A549 (cell line): ENCODE measurements around the gene DCAF8. TPM values are rescaled to one million over a fixed set of nuclear protein-coding genes. Genes with fewer than 3 reads are reported as not detected.

Experiments used
- ATAC-seq, 2 experiments: fragments of 200-7000 bp in 1 of 2; fragments of >200 bp in 1 of 2; cut with Nextera tagmentation in 1 of 2; cut with Tn5 transposase in 1 of 2; 3 replicates each; pipeline versions ENCODE4 v1.8.0 to v1.9.1; 2018 to 2020; ENCODE audit warnings: mild to moderate bottlenecking in 1 of 2, moderate library complexity in 1 of 2
- CTCF ChIA-PET: fragments of 300-600 bp; sonication (Branson Sonifier 250); formaldehyde crosslinking; extraction: SDS; loops from one replicate; lab custom pipeline; 2021; ENCODE audit warnings: antibody characterized with exemption, inconsistent platforms; lab: Yijun Ruan, JAX
- POLR2A ChIA-PET: fragments of 350-600 bp; formaldehyde crosslinking; extraction: SDS; loops from one replicate; lab custom pipeline; 2021; ENCODE audit warnings: antibody characterized with exemption, inconsistent platforms; lab: Yijun Ruan, JAX
- DNase-seq, 2 experiments: peaks; one replicate each; pipeline versions ENCODE4 v3.0.0 to v3.0.0-alpha.2; 2011 to 2016; ENCODE audit warnings: low read depth in 1 of 2, low spot score in 1 of 2
- FAIRE-seq: peaks from 2 replicates; lab custom pipeline; 2011; peaks lifted over from hg19 to GRCh38; lab: Jason Lieb, UNC
- H3K27ac ChIP-seq, 2 experiments: fragments of >200 bp; sonication (Bioruptor Twin); formaldehyde crosslinking; 3 replicates each; pipeline ENCODE4 v1.5.1; 2016 to 2017
- H3K4me1 ChIP-seq: fragments of >200 bp; sonication (Bioruptor Twin); formaldehyde crosslinking; 3 replicates; pipeline ENCODE4 v1.6.1; 2016
- H3K4me2 ChIP-seq: fragments of >200 bp; sonication (Bioruptor Twin); formaldehyde crosslinking; 3 replicates; pipeline ENCODE4 v1.6.1; 2016
- H3K4me3 ChIP-seq: fragments of >200 bp; sonication (Bioruptor Twin); formaldehyde crosslinking; 3 replicates; pipeline ENCODE4 v1.5.1; 2016
- H3K9me3 ChIP-seq: fragments of >200 bp; sonication (Bioruptor Twin); formaldehyde crosslinking; 3 replicates; pipeline ENCODE4 v1.6.1; 2016
- BCL3 ChIP-seq: fragments of >200 bp; sonication (Bioruptor Twin); formaldehyde crosslinking; IDR thresholded peaks from 3 replicates; pipeline ENCODE4 v1.6.1; 2016
- CHD2 ChIP-seq: fragments of 150-350 bp; IDR thresholded peaks from 2 replicates; pipeline ENCODE4 v1.6.1; 2014; ENCODE audit warnings: low read length; ENCODE audit not compliant: partially characterized antibody
- CHD4 ChIP-seq: fragments of 200-600 bp; sonication (generic); IDR thresholded peaks from 2 replicates; pipeline ENCODE4 v1.6.1; 2016; ENCODE audit warnings: antibody characterized with exemption, mild to moderate bottlenecking, borderline replicate concordance
- FOSL2 ChIP-seq, 2 experiments: fragments of 450-650 bp in 1 of 2; fragments of >200 bp in 1 of 2; sonication (Bioruptor Twin) in 1 of 2; formaldehyde crosslinking; IDR thresholded peaks; 2 replicates each; pipeline versions ENCODE4 v1.5.0 to v1.6.1; 2016 to 2020; ENCODE audit warnings: mild to moderate bottlenecking in 1 of 2, moderate library complexity in 1 of 2
- GATA3 ChIP-seq: IDR thresholded peaks from 2 replicates; pipeline ENCODE4 v1.6.1; 2012; ENCODE audit warnings: borderline replicate concordance
- HES2 ChIP-seq: fragments of >200 bp; sonication (Bioruptor Twin); formaldehyde crosslinking; IDR thresholded peaks from 2 replicates; pipeline ENCODE4 v1.6.1; 2016
- HOXA7 ChIP-seq: fragments of 250-450 bp; sonication (Bioruptor Pico); IDR thresholded peaks from 2 replicates; pipeline ENCODE4 v1.5.0; 2020; ENCODE audit warnings: mild to moderate bottlenecking, moderate library complexity
- HOXB13 ChIP-seq: fragments of 250-450 bp; sonication (Bioruptor Pico); IDR thresholded peaks from 2 replicates; pipeline ENCODE4 v1.5.0; 2020; ENCODE audit warnings: low read depth, mild to moderate bottlenecking, moderate library complexity
- HOXB5 ChIP-seq: fragments of 250-450 bp; sonication (Bioruptor Pico); IDR thresholded peaks from 2 replicates; pipeline ENCODE4 v1.5.0; 2020; ENCODE audit warnings: mild to moderate bottlenecking, moderate library complexity
- JUN ChIP-seq, 2 experiments: fragments of >200 bp; sonication (Bioruptor Twin); formaldehyde crosslinking; IDR thresholded peaks; 2 replicates in 1 of 2; 3 replicates in 1 of 2; pipeline ENCODE4 v1.6.1; 2016 to 2017
- KDM5A ChIP-seq: fragments of 200-600 bp; sonication (generic); IDR thresholded peaks from 2 replicates; pipeline ENCODE4 v1.6.1; 2016; ENCODE audit warnings: antibody characterized with exemption, mild to moderate bottlenecking
- MAFK ChIP-seq: fragments of 450-650 bp; IDR thresholded peaks from 2 replicates; pipeline ENCODE4 v1.6.1; 2014; ENCODE audit not compliant: partially characterized antibody
- MAX ChIP-seq: IDR thresholded peaks from 2 replicates; pipeline ENCODE4 v1.6.1; 2012
- MYC ChIP-seq: IDR thresholded peaks from 2 replicates; pipeline ENCODE4 v1.6.1; 2012; ENCODE audit warnings: mild to moderate bottlenecking, inconsistent platforms, low read length, improper control_type of control experiment, borderline replicate concordance
- PBX3 ChIP-seq: IDR thresholded peaks from 2 replicates; pipeline ENCODE4 v1.6.1; 2012
- PHF8 ChIP-seq: fragments of 200-600 bp; sonication (generic); IDR thresholded peaks from 2 replicates; pipeline ENCODE4 v1.6.1; 2016; ENCODE audit warnings: low read depth, mild to moderate bottlenecking, antibody characterized with exemption, moderate library complexity, borderline replicate concordance
- POLR2A ChIP-seq: IDR thresholded peaks from 2 replicates; pipeline ENCODE4 v1.6.1; 2012; ENCODE audit warnings: mild to moderate bottlenecking, low read length
- REST ChIP-seq: fragments of 200-600 bp; sonication (generic); IDR thresholded peaks from 2 replicates; pipeline ENCODE4 v1.6.1; 2016; ENCODE audit warnings: antibody characterized with exemption, mild to moderate bottlenecking, moderate library complexity
- TFCP2L1 ChIP-seq: fragments of 250-450 bp; sonication (Bioruptor Pico); IDR thresholded peaks from 2 replicates; pipeline ENCODE4 v1.5.0; 2021; ENCODE audit warnings: mild to moderate bottlenecking
- ZFP36 ChIP-seq: fragments of 450-650 bp; IDR thresholded peaks from 2 replicates; pipeline ENCODE4 v1.6.1; 2014; ENCODE audit warnings: borderline replicate concordance; ENCODE audit not compliant: partially characterized antibody
- WGBS: methylation state at CpG from one replicate; pipeline ENCODE4 v1.1.6; 2017; ENCODE audit errors: missing lambda C conversion rate; 5-methylcytosine and 5-hydroxymethylcytosine counted together
- polyA minus RNA-seq: library from RNA; depleted of rRNA, polyadenylated mRNA; stranded (reverse); fragments of >200 nt; gene quantifications from 2 replicates; pipeline ENCODE4 v1.2.3, GENCODE V29; 2011; rRNA and poly(A)+ RNA removed
- polyA plus RNA-seq, 4 experiments: library from polyadenylated mRNA; depleted of rRNA in 3 of 4; stranded (reverse); fragments of >200 nt; fragmentation: RNase III in 1 of 4; extraction: RNeasy Plus Mini Kit Qiagen cat#74134 plus additional on column Dnase treatment in 1 of 4; gene quantifications; 2 replicates in 3 of 4; 3 replicates in 1 of 4; pipeline ENCODE4 v1.2.3, GENCODE V29; 2011 to 2017

DCAF8 gene
- 103 and 113 TPM in 2 replicates for polyA plus RNA-seq (2011; rRNA removed)
- polyA plus RNA-seq (2012; cell fraction: cytosol; rRNA removed): 47.7 TPM in 2 replicates
- 192 and 224 TPM in 2 replicates for polyA plus RNA-seq (2012; cell fraction: nucleus; rRNA removed)
- polyA plus RNA-seq (2017; fragmentation: RNase III; extraction: RNeasy Plus Mini Kit Qiagen cat#74134 plus additional on column Dnase treatment): 67.4 to 69.8 TPM (median 69.8 TPM) in 3 replicates
- 85.5 and 94.8 TPM in 2 replicates for polyA minus RNA-seq

- under 1% methylated on average over 51 of the region's 67 CpGs for WGBS
- H3K27ac ChIP-seq: peak within 1 kb of the TSS; percentile 96 to 99
- H3K9me3 ChIP-seq: no peaks in the 10 kb centered on the region
- ChIA-PET CTCF (interaction anchor here (0.8 to 7.1 kb wide), 9 partner anchors 10 to 161 kb away, joined by 3 to 63 read pairs (median 3); no protein-coding TSS in a partner anchor), POLR2A (interaction anchor here (0.6 to 3.7 kb wide), 11 partner anchors 8 to 161 kb away, joined by 3 to 22 read pairs (median 4); partner anchors contain the start of gene PEX19)
- peaks cover 36% of the 10 kb centered on the region for H3K4me1 ChIP-seq
- ATAC-seq (peak; percentile 95 to 96), DNase-seq (peak; percentile 89 to 98), FAIRE-seq (peak; percentile 28)
- TF ChIP-seq HOXB13 (CRISPR knock-in tag) (peak; percentile 33; the same call in 1 of the 2 replicates), ZFP36 (no peak), POLR2A (peak; percentile 97), HOXB5 (CRISPR knock-in tag) (peak; percentile 65; the same call in 1 of the 2 replicates), PBX3 (peak; percentile 30; the same call in 1 of the 2 replicates), REST (0 out of 2 replicates have a peak, but pooled peaks have one; percentile 41), FOSL2 (IDR thresholded peaks at IDR 0.05) (no peak), FOSL2 (CRISPR knock-in tag; IDR thresholded peaks at IDR 0.05) (peak; percentile 11; the same call in 1 of the 2 replicates), PHF8 (peak; percentile 95), MAFK (no peak), CHD2 (peak; percentile 69), MAX (peak; percentile 83), JUN (IDR thresholded peaks at IDR 0.05) (peak; percentile 58 to 94; a peak in 4 of 5 replicates), TFCP2L1 (peak; percentile 84; the same call in 1 of the 2 replicates), HOXA7 (CRISPR knock-in tag) (no peak), GATA3 (peak; percentile 71), HES2 (no peak), CHD4 (no peak), BCL3 (peak; percentile 77; the same call in 2 of the 3 replicates), MYC (peak; percentile 49; the same call in 1 of the 2 replicates), KDM5A (peak; percentile 39; the same call in 1 of the 2 replicates)
- H3K4me2 ChIP-seq: peak within 1 kb of the TSS; percentile 92
- peak within 1 kb of the TSS; percentile 83 for H3K4me3 ChIP-seq
Observed at GRCh38 chr1:160261893-160262794, at the start of gene DCAF8. TSS of gene DCAF8 (minus strand) at chr1:160262549. CDS start at chr1:160244008, 18,541 bp downstream.
